ENCODE results near the gene RAB31.

DNA sequence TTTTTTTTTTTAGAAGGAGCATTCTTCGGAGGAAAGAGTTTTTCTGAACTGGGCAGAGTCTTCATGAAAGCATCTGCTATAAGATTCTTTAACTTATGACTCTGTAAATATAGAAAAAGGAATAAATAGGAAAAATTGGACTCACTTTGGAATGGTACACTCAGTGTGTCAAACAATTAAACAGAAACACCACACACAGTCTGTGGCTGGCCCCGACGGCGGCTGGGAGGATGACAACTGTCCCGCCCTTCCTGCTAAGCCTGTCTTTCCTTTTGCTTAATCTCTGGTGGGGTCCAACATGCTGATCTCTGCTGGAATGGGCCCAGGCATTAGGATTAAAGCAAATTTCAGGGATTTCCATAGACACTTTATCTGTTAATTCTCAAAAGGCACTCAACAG, 12.5 kb upstream of the RAB31 start:
- TF ChIP-seq, protein P1, sequence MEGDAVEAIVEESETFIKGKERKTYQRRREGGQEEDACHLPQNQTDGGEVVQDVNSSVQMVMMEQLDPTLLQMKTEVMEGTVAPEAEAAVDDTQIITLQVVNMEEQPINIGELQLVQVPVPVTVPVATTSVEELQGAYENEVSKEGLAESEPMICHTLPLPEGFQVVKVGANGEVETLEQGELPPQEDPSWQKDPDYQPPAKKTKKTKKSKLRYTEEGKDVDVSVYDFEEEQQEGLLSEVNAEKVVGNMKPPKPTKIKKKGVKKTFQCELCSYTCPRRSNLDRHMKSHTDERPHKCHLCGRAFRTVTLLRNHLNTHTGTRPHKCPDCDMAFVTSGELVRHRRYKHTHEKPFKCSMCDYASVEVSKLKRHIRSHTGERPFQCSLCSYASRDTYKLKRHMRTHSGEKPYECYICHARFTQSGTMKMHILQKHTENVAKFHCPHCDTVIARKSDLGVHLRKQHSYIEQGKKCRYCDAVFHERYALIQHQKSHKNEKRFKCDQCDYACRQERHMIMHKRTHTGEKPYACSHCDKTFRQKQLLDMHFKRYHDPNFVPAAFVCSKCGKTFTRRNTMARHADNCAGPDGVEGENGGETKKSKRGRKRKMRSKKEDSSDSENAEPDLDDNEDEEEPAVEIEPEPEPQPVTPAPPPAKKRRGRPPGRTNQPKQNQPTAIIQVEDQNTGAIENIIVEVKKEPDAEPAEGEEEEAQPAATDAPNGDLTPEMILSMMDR (IDR thresholded peaks at IDR 0.05): no peak
- TF ChIP-seq POLR2AphosphoS5 (IDR thresholded peaks at IDR 0.05): no peak
